ENCODE results near the gene PALLD. TPM values are rescaled to one million over a fixed set of nuclear protein-coding genes. Genes with fewer than 3 reads are reported as not detected.
A peak's percentile ranks its signal among the peaks of the same experiment; 100 is the strongest.

PALLD gene
- total RNA-seq, 1 experiment from 2014 or later = 23.7 TPM

- ChIA-PET CTCF (interaction anchor here (0.6 to 4.3 kb wide), 12 partner anchors 20 to 431 kb away, joined by 3 to 43 read pairs (median 5); partner anchors contain the start of gene CBR4), POLR2A (interaction anchor here (1.0 kb wide), 1 partner anchor 86 kb away, joined by 5 read pairs; the partner anchor contains the start of gene CBR4)
- Mint-ChIP-seq H3K27me3 (ENCODE audit: low read depth) (no peaks in the 10 kb centered on the region), H3K36me3 (peaks cover 10% of the 10 kb centered on the region), H3K4me3 (no peak overlapping the region), H3K4me1 (peaks cover 48% of the 10 kb centered on the region), H3K9me3 (no peaks in the 10 kb centered on the region), H3K27ac (no peak overlapping the region; the same call in none of the 2 replicates)
- TF ChIP-seq ZBTB43 (CRISPR knock-in tag; IDR thresholded peaks at IDR 0.05) (no peak), RORB (CRISPR knock-in tag; IDR thresholded peaks at IDR 0.05) (no peak), CTCF (IDR thresholded peaks at IDR 0.05) (peak; percentile 70), ZNF281 (CRISPR knock-in tag; IDR thresholded peaks at IDR 0.05) (no peak), ZNF416 (CRISPR knock-in tag; IDR thresholded peaks at IDR 0.05) (no peak), NFYB (CRISPR knock-in tag; conservative IDR thresholded peaks at IDR 0.05; ENCODE audit: low read depth) (no peak)
- ATAC-seq (peak; percentile 52), DNase-seq (ENCODE audit: low spot score) (peak; percentile 52)
Observed at GRCh38 chr4:168923526-168924194, 426.8 kb downstream of the PALLD start.

DNA sequence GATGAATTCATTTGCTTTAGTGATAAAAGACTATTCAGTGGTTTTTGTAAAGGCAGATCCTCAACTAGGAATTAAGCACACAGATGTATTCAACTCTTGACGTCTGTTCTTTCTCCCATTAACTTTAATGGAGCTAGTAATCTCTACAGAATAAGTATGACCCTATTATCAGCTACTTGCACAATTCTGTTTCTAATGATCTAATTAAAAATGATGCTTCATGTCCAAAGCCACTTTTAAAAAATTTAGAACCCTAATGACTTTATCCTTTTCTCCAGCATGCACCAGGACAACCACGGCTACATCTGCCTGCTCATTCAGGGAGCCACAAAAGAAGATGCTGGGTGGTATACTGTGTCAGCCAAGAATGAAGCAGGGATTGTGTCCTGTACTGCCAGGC lies 427.8 kb downstream of the PALLD start:
- no peak overlapping the region for H3K27ac Mint-ChIP-seq
- H3K9me3 Mint-ChIP-seq = no peaks in the 10 kb centered on the region
- ATAC-seq (no peak), DNase-seq (ENCODE audit: low spot score) (no peak)
- no peak for TF ChIP-seq PRRX2 (CRISPR knock-in tag; IDR thresholded peaks at IDR 0.05)
- no peak for TF ChIP-seq IRF2 (CRISPR knock-in tag; IDR thresholded peaks at IDR 0.05; ENCODE audit: borderline replicate concordance, low read depth)
- no peak for TF ChIP-seq ETV6 (CRISPR knock-in tag; IDR thresholded peaks at IDR 0.05)
- TF ChIP-seq, protein P1, sequence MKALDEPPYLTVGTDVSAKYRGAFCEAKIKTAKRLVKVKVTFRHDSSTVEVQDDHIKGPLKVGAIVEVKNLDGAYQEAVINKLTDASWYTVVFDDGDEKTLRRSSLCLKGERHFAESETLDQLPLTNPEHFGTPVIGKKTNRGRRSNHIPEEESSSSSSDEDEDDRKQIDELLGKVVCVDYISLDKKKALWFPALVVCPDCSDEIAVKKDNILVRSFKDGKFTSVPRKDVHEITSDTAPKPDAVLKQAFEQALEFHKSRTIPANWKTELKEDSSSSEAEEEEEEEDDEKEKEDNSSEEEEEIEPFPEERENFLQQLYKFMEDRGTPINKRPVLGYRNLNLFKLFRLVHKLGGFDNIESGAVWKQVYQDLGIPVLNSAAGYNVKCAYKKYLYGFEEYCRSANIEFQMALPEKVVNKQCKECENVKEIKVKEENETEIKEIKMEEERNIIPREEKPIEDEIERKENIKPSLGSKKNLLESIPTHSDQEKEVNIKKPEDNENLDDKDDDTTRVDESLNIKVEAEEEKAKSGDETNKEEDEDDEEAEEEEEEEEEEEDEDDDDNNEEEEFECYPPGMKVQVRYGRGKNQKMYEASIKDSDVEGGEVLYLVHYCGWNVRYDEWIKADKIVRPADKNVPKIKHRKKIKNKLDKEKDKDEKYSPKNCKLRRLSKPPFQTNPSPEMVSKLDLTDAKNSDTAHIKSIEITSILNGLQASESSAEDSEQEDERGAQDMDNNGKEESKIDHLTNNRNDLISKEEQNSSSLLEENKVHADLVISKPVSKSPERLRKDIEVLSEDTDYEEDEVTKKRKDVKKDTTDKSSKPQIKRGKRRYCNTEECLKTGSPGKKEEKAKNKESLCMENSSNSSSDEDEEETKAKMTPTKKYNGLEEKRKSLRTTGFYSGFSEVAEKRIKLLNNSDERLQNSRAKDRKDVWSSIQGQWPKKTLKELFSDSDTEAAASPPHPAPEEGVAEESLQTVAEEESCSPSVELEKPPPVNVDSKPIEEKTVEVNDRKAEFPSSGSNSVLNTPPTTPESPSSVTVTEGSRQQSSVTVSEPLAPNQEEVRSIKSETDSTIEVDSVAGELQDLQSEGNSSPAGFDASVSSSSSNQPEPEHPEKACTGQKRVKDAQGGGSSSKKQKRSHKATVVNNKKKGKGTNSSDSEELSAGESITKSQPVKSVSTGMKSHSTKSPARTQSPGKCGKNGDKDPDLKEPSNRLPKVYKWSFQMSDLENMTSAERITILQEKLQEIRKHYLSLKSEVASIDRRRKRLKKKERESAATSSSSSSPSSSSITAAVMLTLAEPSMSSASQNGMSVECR (CRISPR knock-in tag; IDR thresholded peaks at IDR 0.05; ENCODE audit: borderline replicate concordance) = no peak
- TF ChIP-seq, protein P2, sequence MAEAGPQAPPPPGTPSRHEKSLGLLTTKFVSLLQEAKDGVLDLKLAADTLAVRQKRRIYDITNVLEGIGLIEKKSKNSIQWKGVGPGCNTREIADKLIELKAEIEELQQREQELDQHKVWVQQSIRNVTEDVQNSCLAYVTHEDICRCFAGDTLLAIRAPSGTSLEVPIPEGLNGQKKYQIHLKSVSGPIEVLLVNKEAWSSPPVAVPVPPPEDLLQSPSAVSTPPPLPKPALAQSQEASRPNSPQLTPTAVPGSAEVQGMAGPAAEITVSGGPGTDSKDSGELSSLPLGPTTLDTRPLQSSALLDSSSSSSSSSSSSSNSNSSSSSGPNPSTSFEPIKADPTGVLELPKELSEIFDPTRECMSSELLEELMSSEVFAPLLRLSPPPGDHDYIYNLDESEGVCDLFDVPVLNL (CRISPR knock-in tag; IDR thresholded peaks at IDR 0.05; ENCODE audit: borderline replicate concordance, low read depth) = no peak
- H3K27me3 Mint-ChIP-seq (ENCODE audit: low read depth) = no peaks in the 10 kb centered on the region
- peaks cover 10% of the 10 kb centered on the region for H3K36me3 Mint-ChIP-seq
- ChIA-PET POLR2A (no interaction called here), CTCF (interaction anchor here (4.3 kb wide), 1 partner anchor 93 kb away, joined by 43 read pairs; no protein-coding TSS in a partner anchor)
- H3K4me3 Mint-ChIP-seq = no peak overlapping the region
- peaks cover 41% of the 10 kb centered on the region for H3K4me1 Mint-ChIP-seq

Measured in WTC11 (cell line).